Measurements from ENCODE around the gene LZTS2.

The LZTS2 gene, protein sequence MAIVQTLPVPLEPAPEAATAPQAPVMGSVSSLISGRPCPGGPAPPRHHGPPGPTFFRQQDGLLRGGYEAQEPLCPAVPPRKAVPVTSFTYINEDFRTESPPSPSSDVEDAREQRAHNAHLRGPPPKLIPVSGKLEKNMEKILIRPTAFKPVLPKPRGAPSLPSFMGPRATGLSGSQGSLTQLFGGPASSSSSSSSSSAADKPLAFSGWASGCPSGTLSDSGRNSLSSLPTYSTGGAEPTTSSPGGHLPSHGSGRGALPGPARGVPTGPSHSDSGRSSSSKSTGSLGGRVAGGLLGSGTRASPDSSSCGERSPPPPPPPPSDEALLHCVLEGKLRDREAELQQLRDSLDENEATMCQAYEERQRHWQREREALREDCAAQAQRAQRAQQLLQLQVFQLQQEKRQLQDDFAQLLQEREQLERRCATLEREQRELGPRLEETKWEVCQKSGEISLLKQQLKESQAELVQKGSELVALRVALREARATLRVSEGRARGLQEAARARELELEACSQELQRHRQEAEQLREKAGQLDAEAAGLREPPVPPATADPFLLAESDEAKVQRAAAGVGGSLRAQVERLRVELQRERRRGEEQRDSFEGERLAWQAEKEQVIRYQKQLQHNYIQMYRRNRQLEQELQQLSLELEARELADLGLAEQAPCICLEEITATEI

DNA sequence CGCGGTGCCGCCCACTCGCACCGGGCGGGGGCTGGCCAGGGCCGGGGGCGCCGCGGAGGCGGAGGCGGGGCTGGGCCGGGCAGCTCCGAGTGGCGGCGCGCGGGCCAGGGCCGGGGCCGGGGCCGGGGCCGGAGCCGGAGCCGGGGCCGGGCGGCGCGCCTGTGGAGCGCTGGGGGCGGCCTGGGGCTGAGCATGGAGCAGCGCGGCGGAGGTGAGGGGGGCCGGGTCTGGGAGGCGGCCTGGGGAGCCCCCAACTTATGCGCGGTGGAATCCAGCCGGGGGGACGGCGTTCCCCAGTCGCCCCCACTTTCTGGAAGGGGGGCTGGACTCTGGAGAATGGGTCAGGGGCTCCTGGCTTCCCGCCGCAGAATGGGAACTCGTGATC is at the start of gene LZTS2:
Gene LZTS2, plus strand, starts transcription at position 67 of the 385 bp plus-strand sequence. CDS start 2,731 bp downstream, outside the sequence.
- H3K4me3 Mint-ChIP-seq: peak within 1 kb of the TSS; percentile 80
- H3K27me3 Mint-ChIP-seq: no peaks in the 10 kb centered on the region
- H3K27ac Mint-ChIP-seq: peak within 1 kb of the TSS; percentile 76
- no peak for ATAC-seq
- H3K9me3 Mint-ChIP-seq: no peaks in the 10 kb centered on the region
- H3K36me3 Mint-ChIP-seq: peaks cover 1% of the 10 kb centered on the region
- H3K4me1 Mint-ChIP-seq: peaks cover 29% of the 10 kb centered on the region

GRCh38 chr10:100960251-100960650 is 39.4 kb upstream of the LZTS2 start:
- Mint-ChIP-seq H3K4me1 (no peaks in the 10 kb centered on the region), H3K4me3 (no peak overlapping the region), H3K27me3 (no peaks in the 10 kb centered on the region), H3K9me3 (no peaks in the 10 kb centered on the region), H3K27ac (no peak overlapping the region), H3K36me3 (peaks cover 41% of the 10 kb centered on the region)
- ATAC-seq: no peak

DNA sequence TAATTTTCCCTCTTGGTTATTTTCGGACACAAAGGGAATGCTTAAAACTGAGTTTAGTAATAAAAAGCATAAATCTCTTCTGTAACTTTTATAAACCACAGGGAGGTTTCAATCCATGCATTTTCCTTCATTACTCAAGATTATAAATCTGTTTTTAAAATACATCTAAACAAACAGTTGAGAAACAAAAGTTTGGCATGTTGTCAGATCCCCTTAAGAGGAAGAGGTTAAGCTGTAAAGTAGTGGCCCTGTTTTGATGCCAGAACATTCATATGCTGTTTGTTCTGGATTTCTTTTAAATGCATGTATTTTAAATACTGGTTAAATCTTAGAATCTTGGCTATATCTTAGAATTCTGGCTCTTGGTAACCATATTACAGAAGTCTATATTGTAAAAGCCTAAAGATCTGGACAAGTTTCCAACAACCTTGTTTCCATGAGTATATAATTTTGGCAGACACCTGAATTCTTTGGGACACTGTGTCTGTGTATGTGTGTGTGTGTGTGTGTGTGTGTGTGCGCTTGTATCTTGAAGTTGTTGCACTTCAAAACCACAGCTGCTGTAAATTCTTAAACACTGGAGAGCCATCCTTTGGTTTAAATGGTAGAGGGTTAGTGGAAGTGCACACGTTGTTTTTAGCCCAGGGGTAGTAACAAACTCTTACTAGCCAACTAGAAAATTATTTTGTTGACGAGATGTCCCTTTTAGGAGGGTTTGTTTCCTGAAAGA is 37.1 kb upstream of the LZTS2 start:
- Mint-ChIP-seq H3K9me3 (no peaks in the 10 kb centered on the region), H3K4me3 (no peak overlapping the region), H3K36me3 (peaks cover 48% of the 10 kb centered on the region), H3K27ac (no peak overlapping the region), H3K27me3 (no peaks in the 10 kb centered on the region), H3K4me1 (no peaks in the 10 kb centered on the region)
- no peak for ATAC-seq

GRCh38 chr10:100963826-100964225 is 35.8 kb upstream of the LZTS2 start:
- Mint-ChIP-seq H3K27ac (no peak overlapping the region), H3K36me3 (peaks cover 42% of the 10 kb centered on the region), H3K27me3 (no peaks in the 10 kb centered on the region), H3K4me1 (peaks cover 12% of the 10 kb centered on the region), H3K4me3 (no peak overlapping the region), H3K9me3 (no peaks in the 10 kb centered on the region)
- ATAC-seq: no peak

- ATAC-seq: no peak
- no peaks in the 10 kb centered on the region for H3K27me3 Mint-ChIP-seq
- H3K4me1 Mint-ChIP-seq: peaks cover 30% of the 10 kb centered on the region
- no peaks in the 10 kb centered on the region for H3K9me3 Mint-ChIP-seq
- no peak overlapping the region for H3K27ac Mint-ChIP-seq
- H3K36me3 Mint-ChIP-seq: peaks cover 27% of the 10 kb centered on the region
- no peak overlapping the region for H3K4me3 Mint-ChIP-seq
These were observed 33.8 kb upstream of the LZTS2 start for GRCh38 chr10:100965820-100966219.

DNA sequence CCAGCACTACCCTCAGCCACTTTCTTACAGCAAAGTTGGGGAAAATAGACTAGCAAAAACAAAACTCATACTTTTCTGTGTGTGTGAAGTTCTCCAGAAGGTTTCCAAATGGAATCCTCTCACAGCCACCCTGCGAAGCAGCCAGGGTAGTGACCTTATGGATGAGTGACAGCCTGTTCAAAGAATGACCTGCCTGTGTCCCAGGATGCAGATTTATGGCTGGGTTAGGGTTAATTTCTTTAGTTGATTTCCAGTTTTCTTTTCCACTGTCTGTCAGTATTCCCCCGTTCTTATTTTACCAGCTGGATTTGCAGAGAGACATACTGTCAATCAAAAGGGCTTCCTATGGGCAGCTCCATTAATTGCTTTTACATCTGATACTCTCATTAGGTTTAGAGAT is 32.7 kb upstream of the LZTS2 start:
- Mint-ChIP-seq H3K9me3 (no peaks in the 10 kb centered on the region), H3K36me3 (peaks cover 23% of the 10 kb centered on the region), H3K4me3 (no peak overlapping the region), H3K27me3 (no peaks in the 10 kb centered on the region), H3K4me1 (peaks cover 30% of the 10 kb centered on the region), H3K27ac (no peak overlapping the region)
- no peak for ATAC-seq

DNA sequence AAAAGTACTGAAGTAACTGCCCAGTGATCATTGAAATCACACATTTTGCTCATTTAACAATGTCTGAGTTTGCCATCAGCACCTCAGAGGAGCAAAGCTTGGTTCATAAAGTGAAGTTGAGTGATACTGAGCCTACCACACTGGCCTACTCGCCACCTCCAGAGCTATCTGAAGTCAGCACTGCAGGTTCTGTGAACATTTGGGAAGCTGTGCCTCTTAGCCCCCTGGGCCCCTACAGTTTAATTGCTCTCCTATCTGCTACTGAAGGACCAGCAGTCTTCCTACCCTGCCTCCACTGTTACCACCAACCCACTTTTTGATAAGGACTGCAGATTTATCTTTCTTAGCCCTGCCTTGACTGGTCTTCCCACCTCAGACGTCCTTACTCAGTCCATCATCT is 32.3 kb upstream of the LZTS2 start:
- Mint-ChIP-seq H3K4me3 (no peak overlapping the region), H3K4me1 (peaks cover 30% of the 10 kb centered on the region), H3K27ac (no peak overlapping the region), H3K27me3 (no peaks in the 10 kb centered on the region), H3K36me3 (peaks cover 20% of the 10 kb centered on the region), H3K9me3 (no peaks in the 10 kb centered on the region)
- ATAC-seq: no peak

DNA sequence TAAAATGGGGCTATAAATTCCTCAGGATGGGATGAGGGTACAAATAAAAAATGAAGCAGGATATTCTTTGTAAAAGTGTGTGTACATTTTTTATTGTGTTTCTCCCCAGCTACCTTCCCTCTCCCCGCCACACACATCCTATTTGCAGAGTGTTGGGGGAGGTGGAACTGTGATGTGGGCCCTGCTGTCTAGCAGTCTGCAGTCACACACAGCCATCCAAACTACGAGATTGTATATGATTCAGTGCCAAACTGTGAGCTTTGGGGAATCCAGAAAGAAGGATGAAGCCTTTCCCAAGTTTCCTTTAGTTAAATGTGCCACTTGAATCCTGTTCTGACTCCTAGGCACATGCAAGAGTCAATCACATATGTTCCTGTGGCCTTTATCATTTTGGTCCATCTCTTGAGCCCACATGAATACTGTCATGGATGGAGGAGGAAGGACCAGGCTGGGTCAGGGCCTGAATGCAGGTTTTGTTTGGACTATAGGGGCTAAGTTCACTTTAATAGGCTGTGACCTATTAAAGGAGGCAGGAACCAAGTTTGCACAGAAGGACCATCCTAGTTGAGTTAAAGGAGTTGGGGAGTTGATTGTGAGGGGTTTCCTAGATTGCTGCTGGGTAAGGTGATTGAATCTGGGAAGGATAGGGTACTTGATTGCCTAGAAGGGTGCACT is 31.4 kb upstream of the LZTS2 start:
- peak overlapping the region; percentile 78 for H3K4me3 Mint-ChIP-seq
- H3K36me3 Mint-ChIP-seq: peaks cover 11% of the 10 kb centered on the region
- no peak overlapping the region for H3K27ac Mint-ChIP-seq
- no peaks in the 10 kb centered on the region for H3K9me3 Mint-ChIP-seq
- no peaks in the 10 kb centered on the region for H3K27me3 Mint-ChIP-seq
- ATAC-seq: no peak
- H3K4me1 Mint-ChIP-seq: peaks cover 30% of the 10 kb centered on the region

GRCh38 chr10:100968863-100969186 is 30.8 kb upstream of the LZTS2 start:
- no peak for ATAC-seq
- H3K27ac Mint-ChIP-seq: no peak overlapping the region
- H3K27me3 Mint-ChIP-seq: no peaks in the 10 kb centered on the region
- peaks cover 10% of the 10 kb centered on the region for H3K36me3 Mint-ChIP-seq
- H3K9me3 Mint-ChIP-seq: no peaks in the 10 kb centered on the region
- peaks cover 30% of the 10 kb centered on the region for H3K4me1 Mint-ChIP-seq
- H3K4me3 Mint-ChIP-seq: peak overlapping the region; percentile 78

- peak; percentile 84 for ATAC-seq
- no peak within 1 kb of the TSS for H3K27ac Mint-ChIP-seq
These were observed 30.2 kb upstream of the LZTS2 start, which contains the start of gene SEMA4G for GRCh38 chr10:100969187-100970075. TSS of gene SEMA4G (plus strand) at chr10:100969504. CDS start at chr10:100972913, 3,409 bp downstream.

DNA sequence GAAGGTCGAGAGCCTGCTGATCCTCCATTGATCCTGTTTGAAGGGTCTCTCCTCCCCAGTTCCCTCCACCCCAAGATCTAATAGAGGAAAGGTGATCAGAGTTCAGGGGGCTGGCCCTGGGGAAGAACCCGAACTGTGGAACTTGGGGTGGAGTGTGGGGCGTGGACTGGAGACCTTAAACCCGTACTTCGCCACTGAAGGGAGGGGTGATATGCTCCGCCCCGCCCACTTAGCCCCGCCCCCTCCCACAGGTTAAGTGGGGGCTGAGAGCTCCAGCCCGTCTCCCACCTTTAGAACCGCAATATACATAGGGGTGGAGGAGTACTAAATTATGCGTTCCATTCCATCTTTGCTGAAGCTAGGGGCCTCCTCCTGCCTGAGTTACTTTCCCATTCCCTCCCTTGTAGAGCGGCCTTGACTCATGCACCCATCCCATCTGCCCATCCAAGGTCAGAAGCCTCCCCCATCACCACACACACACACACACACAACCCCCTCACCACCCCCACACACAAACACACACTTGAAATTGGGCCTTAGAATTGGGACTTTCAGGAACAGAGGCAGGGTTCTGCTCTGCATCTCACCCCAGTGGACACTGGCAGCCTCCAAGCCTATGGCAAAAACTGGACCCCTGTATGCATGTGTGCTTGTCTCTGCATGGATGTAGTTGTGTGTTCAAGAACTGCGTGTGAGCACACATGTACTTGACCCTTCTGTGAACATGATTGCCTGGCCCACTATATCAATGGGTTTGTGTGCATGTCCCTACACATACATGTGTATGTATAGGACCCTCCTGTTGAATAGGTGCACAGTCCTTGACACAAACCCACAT is 29.3 kb upstream of the LZTS2 start:
- no peak for ATAC-seq
- Mint-ChIP-seq H3K27ac (no peak overlapping the region), H3K36me3 (peaks cover 6% of the 10 kb centered on the region)

More at GRCh38 chr10:100969187-100970075, 30.2 kb upstream of the LZTS2 start, which contains the start of gene SEMA4G:
- Mint-ChIP-seq H3K4me1 (peaks cover 30% of the 10 kb centered on the region), H3K9me3 (no peaks in the 10 kb centered on the region), H3K4me3 (peak within 1 kb of the TSS; percentile 78), H3K27me3 (no peaks in the 10 kb centered on the region), H3K36me3 (peaks cover 10% of the 10 kb centered on the region)

DNA sequence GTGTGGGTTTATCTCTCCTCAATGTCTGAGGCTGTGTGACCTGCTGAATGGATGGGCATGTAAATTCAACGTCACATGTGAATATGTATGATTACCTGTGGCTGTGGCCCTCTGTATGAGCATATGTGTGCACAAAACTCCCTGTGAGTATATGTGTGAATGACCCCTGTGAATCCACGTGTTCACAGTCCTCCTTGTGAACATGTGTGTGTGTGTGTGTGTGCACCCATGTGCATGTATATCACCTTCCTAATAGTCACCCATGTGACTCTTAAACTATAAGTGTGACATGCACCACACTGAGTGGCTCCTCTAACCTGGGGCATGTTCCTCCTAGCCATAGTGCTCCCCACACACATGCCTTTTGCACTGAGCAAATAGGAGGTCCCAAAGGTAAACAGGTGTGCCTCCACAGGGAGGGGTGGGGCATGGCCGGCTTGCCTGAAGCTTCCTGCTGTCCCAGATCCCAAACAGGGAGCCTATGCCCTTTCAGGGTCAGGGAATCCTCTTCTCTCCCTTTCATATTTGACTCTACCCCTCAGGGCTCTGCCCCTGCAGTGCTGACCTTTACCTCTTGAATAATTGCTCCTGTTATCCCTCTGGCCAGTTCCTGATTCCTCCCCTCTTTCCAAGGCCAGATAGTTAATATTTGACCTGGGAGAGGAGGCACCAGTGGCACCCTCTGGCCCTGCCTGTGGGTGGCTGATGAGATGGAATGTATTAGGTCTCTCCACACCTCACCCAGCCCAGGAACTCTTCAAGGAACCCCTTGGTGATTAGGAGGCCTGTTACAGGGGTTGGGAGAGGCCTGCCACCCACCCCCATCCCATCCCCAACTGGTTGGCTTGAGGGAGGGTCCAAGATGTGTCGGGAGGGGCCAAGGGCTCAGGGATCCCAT is 28.4 kb upstream of the LZTS2 start:
- no peak for ATAC-seq
- no peaks in the 10 kb centered on the region for H3K36me3 Mint-ChIP-seq
- H3K4me3 Mint-ChIP-seq: no peak overlapping the region
- H3K27ac Mint-ChIP-seq: no peak overlapping the region
- peaks cover 30% of the 10 kb centered on the region for H3K4me1 Mint-ChIP-seq
- H3K27me3 Mint-ChIP-seq: no peaks in the 10 kb centered on the region
- no peaks in the 10 kb centered on the region for H3K9me3 Mint-ChIP-seq

More for the DNA sequence above, 29.3 kb upstream of the LZTS2 start:
- H3K27me3 Mint-ChIP-seq: no peaks in the 10 kb centered on the region
- H3K4me3 Mint-ChIP-seq: peak overlapping the region; percentile 70
- H3K4me1 Mint-ChIP-seq: peaks cover 30% of the 10 kb centered on the region
- no peaks in the 10 kb centered on the region for H3K9me3 Mint-ChIP-seq

Measured in stimulated activated memory B cell treated with anti-CD40 and anti-IgM and Interleukin-4, amounts not matched to agents 10 μg/mL and 1 μg/mL and 100 μg/mL, for 72 hours (primary cell).